ENCODE data around the gene NAT14.

Gene NAT14

DNA sequence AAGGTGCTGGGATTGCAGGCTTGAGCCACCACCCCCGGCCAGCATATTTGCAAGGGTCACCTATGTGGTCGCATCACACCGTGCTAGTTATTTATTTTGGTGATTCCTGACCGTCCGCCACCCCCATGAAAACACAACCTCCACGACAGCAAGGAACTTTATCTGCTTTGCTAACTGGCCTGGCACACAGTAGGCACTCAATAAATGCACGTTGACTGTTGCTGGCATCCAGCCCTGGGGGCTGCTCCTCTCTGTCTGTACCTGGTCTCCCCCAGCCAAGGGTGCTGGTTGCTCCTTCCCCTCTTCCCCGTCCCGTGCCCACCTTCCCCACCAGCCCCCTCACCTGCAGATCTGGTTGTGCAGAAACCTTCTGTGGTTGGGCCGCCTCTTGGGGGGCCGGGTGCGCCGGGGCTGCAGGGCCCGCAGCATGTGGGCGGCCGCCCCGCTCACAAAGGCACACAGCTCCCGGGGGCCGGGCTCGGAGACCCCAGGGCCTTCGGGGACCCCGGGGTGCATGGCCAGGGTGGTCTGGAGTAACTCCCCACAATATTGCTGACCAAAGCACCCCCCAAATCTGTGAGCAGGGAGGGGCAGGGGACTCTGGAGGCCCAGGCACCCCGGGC is 20.8 kb upstream of the NAT14 start:
- peaks cover 29% of the 10 kb centered on the region for H3K4me1 ChIP-seq (ENCODE audit: control insufficient read depth, insufficient read depth, low read length)
- H3K4me3 ChIP-seq (ENCODE audit: low read length) = no peak overlapping the region
- no peaks in the 10 kb centered on the region for H3K27me3 ChIP-seq (replicated peaks; ENCODE audit: control insufficient read depth, insufficient read depth, low read length)
- no peaks in the 10 kb centered on the region for H3K9me3 ChIP-seq (ENCODE audit: control insufficient read depth, low read length)
- DNase-seq (ENCODE audit: low read depth) = no peak
- H3K9ac ChIP-seq (ENCODE audit: low read length) = no peak overlapping the region
- H3K36me3 ChIP-seq (ENCODE audit: control insufficient read depth, insufficient read depth, low read length, severe bottlenecking) = no peaks in the 10 kb centered on the region

DNA sequence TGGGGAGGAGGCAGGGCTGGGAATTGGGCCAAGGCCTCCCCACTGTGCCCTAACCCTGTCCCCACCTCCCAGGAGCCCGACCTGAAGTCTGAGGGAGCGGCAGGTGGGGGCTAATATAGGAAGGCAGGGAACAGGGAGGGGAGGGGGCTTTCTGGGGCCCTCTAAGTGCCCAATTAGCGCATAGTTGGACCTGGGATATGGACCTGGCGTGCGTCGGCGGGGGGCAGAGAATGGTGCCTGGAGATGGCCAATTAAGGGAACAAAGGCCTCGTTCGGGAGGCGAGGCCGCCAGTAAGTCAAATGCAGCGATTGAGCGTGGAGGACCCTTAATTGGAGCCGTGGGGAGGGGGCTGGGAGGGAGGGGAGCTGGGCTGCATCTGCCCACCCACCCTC is 20.3 kb upstream of the NAT14 start, which contains the start of gene C19orf85:
C19orf85 (minus strand) TSS at position 90 of the 393 bp plus-strand sequence. CDS start 197 bp downstream, outside the sequence.
- H3K9me3 ChIP-seq (ENCODE audit: control insufficient read depth, low read length) = no peaks in the 10 kb centered on the region
- no peaks in the 10 kb centered on the region for H3K27me3 ChIP-seq (replicated peaks; ENCODE audit: control insufficient read depth, insufficient read depth, low read length)
- H3K4me3 ChIP-seq (ENCODE audit: low read length) = no peak within 1 kb of the TSS
- DNase-seq (ENCODE audit: low read depth) = no peak
- no peaks in the 10 kb centered on the region for H3K36me3 ChIP-seq (ENCODE audit: control insufficient read depth, insufficient read depth, low read length, severe bottlenecking)
- no peak within 1 kb of the TSS for H3K9ac ChIP-seq (ENCODE audit: low read length)
- H3K4me1 ChIP-seq (ENCODE audit: control insufficient read depth, insufficient read depth, low read length) = peaks cover 27% of the 10 kb centered on the region

GRCh38 chr19:55465460-55466240 is 19.3 kb upstream of the NAT14 start:
- Histone ChIP-seq H3K9ac (ENCODE audit: low read length) (no peak overlapping the region), H3K36me3 (ENCODE audit: control insufficient read depth, insufficient read depth, low read length, severe bottlenecking) (no peaks in the 10 kb centered on the region), H3K4me1 (ENCODE audit: control insufficient read depth, insufficient read depth, low read length) (peaks cover 17% of the 10 kb centered on the region), H3K27me3 (replicated peaks; ENCODE audit: control insufficient read depth, insufficient read depth, low read length) (no peaks in the 10 kb centered on the region), H3K4me3 (ENCODE audit: low read length) (no peak overlapping the region), H3K9me3 (ENCODE audit: control insufficient read depth, low read length) (no peaks in the 10 kb centered on the region)
- DNase-seq (ENCODE audit: low read depth) = no peak

DNA sequence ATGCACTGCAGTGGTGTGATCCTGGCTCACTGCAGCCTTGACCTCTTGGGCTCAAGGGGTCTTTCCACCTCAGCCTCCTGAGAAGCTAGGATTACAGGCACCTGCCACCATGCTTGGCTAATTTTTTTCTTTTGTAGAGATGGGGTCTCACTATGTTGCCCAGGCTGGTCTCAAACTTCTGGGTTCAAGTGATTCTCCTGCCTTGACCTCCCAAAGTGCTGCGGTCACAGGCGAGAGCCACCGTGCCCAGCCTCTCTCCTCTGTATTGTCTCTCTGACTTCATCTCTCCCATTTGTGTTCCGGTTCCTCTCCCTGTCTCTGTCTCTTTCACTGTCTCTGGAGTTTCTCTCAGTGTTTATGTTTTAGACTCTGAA is 18.8 kb upstream of the NAT14 start:
- H3K4me3 ChIP-seq (ENCODE audit: low read length) = no peak overlapping the region
- peaks cover 15% of the 10 kb centered on the region for H3K4me1 ChIP-seq (ENCODE audit: control insufficient read depth, insufficient read depth, low read length)
- no peaks in the 10 kb centered on the region for H3K27me3 ChIP-seq (replicated peaks; ENCODE audit: control insufficient read depth, insufficient read depth, low read length)
- DNase-seq (ENCODE audit: low read depth) = no peak
- H3K36me3 ChIP-seq (ENCODE audit: control insufficient read depth, insufficient read depth, low read length, severe bottlenecking) = no peaks in the 10 kb centered on the region
- no peaks in the 10 kb centered on the region for H3K9me3 ChIP-seq (ENCODE audit: control insufficient read depth, low read length)
- no peak overlapping the region for H3K9ac ChIP-seq (ENCODE audit: low read length)

DNA sequence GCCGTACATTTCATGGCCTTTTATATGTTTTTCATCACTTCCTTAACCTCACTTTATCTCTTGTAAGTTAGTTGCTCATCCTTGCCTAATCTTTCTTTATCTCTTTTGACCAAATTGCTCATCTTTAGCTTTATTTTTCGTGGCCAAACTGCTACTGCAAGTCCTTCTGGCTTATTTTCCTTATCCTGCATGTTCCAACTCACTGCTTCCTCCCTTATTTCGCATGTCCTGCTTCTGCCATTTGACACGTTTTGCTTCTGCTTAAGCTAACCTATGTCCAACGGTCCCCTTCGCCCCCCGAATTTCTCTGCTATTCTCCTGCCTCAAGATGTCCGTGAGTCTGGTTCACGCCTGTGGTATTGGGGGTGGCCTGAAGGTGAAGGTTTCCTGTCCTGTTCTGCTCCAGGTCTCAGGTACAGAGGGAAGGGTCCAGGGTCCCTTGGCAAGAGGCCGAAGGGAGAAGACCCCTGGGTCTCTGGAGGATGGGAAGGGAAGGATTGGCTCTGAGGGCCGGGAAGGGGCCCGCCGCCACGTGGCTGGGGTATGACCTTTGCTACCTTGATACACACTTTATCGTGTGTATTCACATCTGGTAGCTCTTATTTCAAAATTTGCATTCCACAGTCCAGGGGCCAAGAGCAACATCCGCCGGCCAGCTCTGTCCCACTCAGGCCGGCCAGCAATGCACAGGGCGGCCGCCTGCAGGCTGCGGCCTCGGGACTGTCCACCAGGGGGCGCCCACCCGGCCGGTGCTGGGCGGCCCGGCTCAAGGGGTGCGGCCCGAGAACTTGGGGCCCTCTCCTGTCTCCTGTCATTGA is 17.5 kb upstream of the NAT14 start:
- Histone ChIP-seq H3K9ac (ENCODE audit: low read length) (peak overlapping the region; percentile 25), H3K9me3 (ENCODE audit: control insufficient read depth, low read length) (no peaks in the 10 kb centered on the region), H3K4me1 (ENCODE audit: control insufficient read depth, insufficient read depth, low read length) (peaks cover 9% of the 10 kb centered on the region), H3K36me3 (ENCODE audit: control insufficient read depth, insufficient read depth, low read length, severe bottlenecking) (no peaks in the 10 kb centered on the region), H3K27me3 (replicated peaks; ENCODE audit: control insufficient read depth, insufficient read depth, low read length) (no peaks in the 10 kb centered on the region), H3K4me3 (ENCODE audit: low read length) (no peak overlapping the region)
- DNase-seq (ENCODE audit: low read depth) = peak; percentile 86

GRCh38 chr19:55468054-55468393 is 17.0 kb upstream of the NAT14 start:
- no peaks in the 10 kb centered on the region for H3K27me3 ChIP-seq (replicated peaks; ENCODE audit: control insufficient read depth, insufficient read depth, low read length)
- DNase-seq (ENCODE audit: low read depth) = no peak
- H3K36me3 ChIP-seq (ENCODE audit: control insufficient read depth, insufficient read depth, low read length, severe bottlenecking) = no peaks in the 10 kb centered on the region
- H3K4me3 ChIP-seq (ENCODE audit: low read length) = no peak overlapping the region
- peak overlapping the region; percentile 25 for H3K9ac ChIP-seq (ENCODE audit: low read length)
- peaks cover 9% of the 10 kb centered on the region for H3K4me1 ChIP-seq (ENCODE audit: control insufficient read depth, insufficient read depth, low read length)
- no peaks in the 10 kb centered on the region for H3K9me3 ChIP-seq (ENCODE audit: control insufficient read depth, low read length)

DNA sequence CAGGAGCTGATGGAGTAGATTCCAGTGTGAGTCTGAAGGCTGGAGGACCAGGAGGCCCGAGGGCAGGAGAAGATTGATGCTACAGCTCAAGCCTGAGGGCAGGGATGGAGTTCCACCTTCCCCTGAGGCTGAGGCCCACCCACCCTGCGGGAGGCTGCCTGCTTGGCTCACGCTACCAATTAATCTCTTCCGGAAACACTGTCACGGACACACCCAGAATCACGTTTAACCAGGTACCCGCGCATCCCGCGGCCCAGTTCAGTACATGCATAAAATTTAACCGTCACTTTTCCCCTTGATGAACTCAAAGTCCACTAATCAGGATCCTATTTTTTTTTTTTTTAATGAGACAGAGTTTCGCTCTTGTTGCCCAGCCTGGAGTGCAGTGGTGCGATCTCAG is 13.7 kb upstream of the NAT14 start:
- no peaks in the 10 kb centered on the region for H3K36me3 ChIP-seq (ENCODE audit: control insufficient read depth, insufficient read depth, low read length, severe bottlenecking)
- H3K9ac ChIP-seq (ENCODE audit: low read length) = no peak overlapping the region
- H3K4me1 ChIP-seq (ENCODE audit: control insufficient read depth, insufficient read depth, low read length) = peaks cover 24% of the 10 kb centered on the region
- H3K4me3 ChIP-seq (ENCODE audit: low read length) = no peak overlapping the region
- no peaks in the 10 kb centered on the region for H3K27me3 ChIP-seq (replicated peaks; ENCODE audit: control insufficient read depth, insufficient read depth, low read length)
- DNase-seq (ENCODE audit: low read depth) = no peak
- no peaks in the 10 kb centered on the region for H3K9me3 ChIP-seq (ENCODE audit: control insufficient read depth, low read length)

DNA sequence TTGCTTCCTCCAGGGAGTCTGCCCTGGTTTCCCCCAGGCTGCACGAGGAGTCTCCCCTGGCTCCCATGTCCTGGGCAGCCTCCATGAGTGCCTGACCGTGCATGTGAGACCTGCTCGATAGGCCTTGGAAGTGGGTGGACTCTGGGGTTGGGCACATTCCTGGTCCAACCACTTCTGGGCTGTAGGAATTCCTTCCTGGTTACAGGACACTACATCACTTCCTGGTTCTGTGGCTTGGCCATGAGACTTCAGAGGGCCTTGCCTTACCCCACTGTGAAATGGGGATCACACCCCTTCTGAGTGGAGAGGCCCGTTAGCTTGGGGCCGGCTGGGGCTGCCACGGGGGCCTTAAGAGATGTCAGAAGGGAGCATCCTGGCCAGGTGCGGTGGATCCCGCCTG is 12.5 kb upstream of the NAT14 start:
- Histone ChIP-seq H3K9ac (ENCODE audit: low read length) (peak overlapping the region; percentile 62), H3K9me3 (ENCODE audit: control insufficient read depth, low read length) (no peaks in the 10 kb centered on the region), H3K27me3 (replicated peaks; ENCODE audit: control insufficient read depth, insufficient read depth, low read length) (no peaks in the 10 kb centered on the region), H3K36me3 (ENCODE audit: control insufficient read depth, insufficient read depth, low read length, severe bottlenecking) (no peaks in the 10 kb centered on the region), H3K4me1 (ENCODE audit: control insufficient read depth, insufficient read depth, low read length) (peaks cover 21% of the 10 kb centered on the region), H3K4me3 (ENCODE audit: low read length) (no peak overlapping the region)
- DNase-seq (ENCODE audit: low read depth) = no peak

DNA sequence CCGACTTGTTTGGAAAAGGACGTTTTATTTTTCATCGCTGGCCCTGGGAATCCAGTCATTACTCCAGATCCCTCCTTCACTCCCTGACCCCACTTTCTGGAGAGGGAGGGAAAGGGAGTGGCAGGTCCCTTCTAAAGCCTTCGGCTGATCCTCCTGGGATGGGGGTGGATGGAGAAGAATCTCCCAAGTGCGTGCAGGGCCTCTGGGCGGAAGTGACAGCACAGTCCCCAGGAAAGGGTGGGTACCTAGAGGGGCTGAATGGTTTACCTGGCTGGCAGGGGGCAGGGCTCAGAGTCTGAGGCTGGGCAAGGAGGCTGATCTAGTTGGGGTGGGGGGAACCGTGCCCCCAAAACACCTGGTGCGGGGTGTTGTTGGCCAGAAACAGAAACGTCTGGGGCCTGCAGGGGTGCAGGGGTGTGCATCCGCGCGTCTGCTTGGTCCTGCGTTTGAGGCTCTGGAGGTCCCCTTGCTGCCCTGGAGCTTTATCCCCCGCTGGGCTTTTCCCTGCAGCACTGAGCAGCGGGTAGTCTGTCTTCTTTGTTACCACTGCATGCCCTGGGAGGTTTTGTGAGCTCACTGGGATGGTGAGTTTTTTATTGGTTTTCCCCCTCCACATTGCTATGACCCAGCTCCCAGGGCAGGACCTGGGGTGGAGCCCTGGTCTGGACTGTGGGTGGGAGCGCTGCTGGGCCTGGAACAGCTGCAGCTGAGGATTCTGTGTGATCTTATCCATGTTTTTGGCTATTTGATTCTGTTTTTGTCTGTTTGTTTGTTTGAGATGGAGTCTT is 11.6 kb upstream of the NAT14 start:
- H3K4me3 ChIP-seq (ENCODE audit: low read length) = no peak overlapping the region
- no peaks in the 10 kb centered on the region for H3K27me3 ChIP-seq (replicated peaks; ENCODE audit: control insufficient read depth, insufficient read depth, low read length)
- H3K36me3 ChIP-seq (ENCODE audit: control insufficient read depth, insufficient read depth, low read length, severe bottlenecking) = no peaks in the 10 kb centered on the region
- H3K9ac ChIP-seq (ENCODE audit: low read length) = peak overlapping the region; percentile 62
- H3K4me1 ChIP-seq (ENCODE audit: control insufficient read depth, insufficient read depth, low read length) = peaks cover 25% of the 10 kb centered on the region
- DNase-seq (ENCODE audit: low read depth) = no peak
- no peaks in the 10 kb centered on the region for H3K9me3 ChIP-seq (ENCODE audit: control insufficient read depth, low read length)

DNA sequence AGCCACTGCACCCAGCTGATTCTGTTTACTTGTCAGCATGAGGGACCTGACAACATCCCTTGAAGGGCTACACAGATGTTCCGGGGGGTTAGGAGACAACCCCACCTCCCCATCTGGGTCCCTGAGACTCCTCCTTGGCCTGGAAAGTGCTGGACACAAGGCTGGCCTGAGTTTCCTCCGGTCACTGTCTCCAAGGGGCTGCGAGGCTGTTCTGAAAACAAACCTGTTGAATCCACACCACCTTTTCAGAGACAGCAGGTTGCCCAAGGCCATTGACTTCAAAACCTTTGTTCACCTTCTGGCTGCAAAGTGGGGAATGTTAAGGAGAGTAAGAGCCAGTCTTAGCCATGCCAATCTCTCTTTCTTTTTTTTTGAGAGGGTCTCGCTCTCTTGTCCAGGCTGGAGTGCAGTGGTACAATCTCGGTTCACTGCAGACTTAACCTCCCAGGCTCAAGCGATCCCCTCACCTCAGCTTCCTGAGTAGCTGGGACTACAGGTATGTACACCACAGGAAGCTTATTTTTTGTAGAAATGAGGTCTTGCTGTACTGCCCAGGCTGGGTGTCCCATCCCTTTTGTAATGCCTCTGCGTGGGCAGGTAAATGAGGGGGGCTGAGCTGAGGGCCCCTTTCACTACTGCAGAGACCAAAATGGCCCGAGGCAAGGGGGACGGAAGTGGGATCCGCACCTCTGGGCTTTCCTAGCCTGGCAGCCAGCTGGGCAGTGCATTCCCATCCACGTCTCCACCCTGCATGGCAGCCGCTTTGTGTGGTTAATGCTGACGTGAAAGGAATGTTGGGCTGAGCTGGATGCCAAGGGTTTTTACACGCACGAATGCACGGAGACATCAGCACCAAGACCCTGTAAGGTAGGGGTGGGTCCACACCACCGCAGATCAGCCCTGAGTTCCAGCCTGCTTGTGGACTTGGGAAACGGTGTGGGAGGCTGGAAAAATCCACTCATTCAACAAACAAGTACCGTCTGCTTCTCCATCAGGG is 10.4 kb upstream of the NAT14 start:
- no peaks in the 10 kb centered on the region for H3K27me3 ChIP-seq (replicated peaks; ENCODE audit: control insufficient read depth, insufficient read depth, low read length)
- no peak overlapping the region for H3K4me3 ChIP-seq (ENCODE audit: low read length)
- no peaks in the 10 kb centered on the region for H3K9me3 ChIP-seq (ENCODE audit: control insufficient read depth, low read length)
- H3K9ac ChIP-seq (ENCODE audit: low read length) = peak overlapping the region; percentile 62
- H3K4me1 ChIP-seq (ENCODE audit: control insufficient read depth, insufficient read depth, low read length) = peaks cover 29% of the 10 kb centered on the region
- DNase-seq (ENCODE audit: low read depth) = no peak
- H3K36me3 ChIP-seq (ENCODE audit: control insufficient read depth, insufficient read depth, low read length, severe bottlenecking) = no peaks in the 10 kb centered on the region

All from adipocyte (in vitro differentiated cells).